ENCODE measurements around the gene NPHP4.
A peak's percentile ranks its signal among the peaks of the same experiment; 100 is the strongest.

The NPHP4 gene

GRCh38 chr1:5950201-5950895 lies 41.9 kb downstream of the NPHP4 start:
- no peak for DNase-seq (ENCODE audit: low spot score)

GRCh38 chr1:5949761-5950100 lies 42.5 kb downstream of the NPHP4 start:
- DNase-seq (ENCODE audit: low spot score): no peak

GRCh38 chr1:5949085-5949760 lies 43.0 kb downstream of the NPHP4 start:
- DNase-seq (ENCODE audit: low spot score): no peak

GRCh38 chr1:5948681-5949005 lies 43.6 kb downstream of the NPHP4 start:
- DNase-seq (ENCODE audit: low spot score): no peak

GRCh38 chr1:5947978-5948680 lies 44.1 kb downstream of the NPHP4 start:
- no peak for DNase-seq (ENCODE audit: low spot score)

GRCh38 chr1:5947071-5947821 lies 45.0 kb downstream of the NPHP4 start:
- DNase-seq (ENCODE audit: low spot score): no peak

GRCh38 chr1:5945445-5945844 lies 46.8 kb downstream of the NPHP4 start:
- no peak for DNase-seq (ENCODE audit: low spot score)

- DNase-seq (ENCODE audit: low spot score): no peak
Measured at GRCh38 chr1:5944843-5945167, 47.4 kb downstream of the NPHP4 start.

GRCh38 chr1:5944154-5944842 lies 47.9 kb downstream of the NPHP4 start:
- no peak for DNase-seq (ENCODE audit: low spot score)

- no peak for DNase-seq (ENCODE audit: low spot score)
Measured at GRCh38 chr1:5943343-5944124, 48.7 kb downstream of the NPHP4 start.

GRCh38 chr1:5941671-5942070 lies 50.6 kb downstream of the NPHP4 start:
- no peak for DNase-seq (ENCODE audit: low spot score)

- no peak for DNase-seq (ENCODE audit: low spot score)
Measured at GRCh38 chr1:5940723-5941407, 51.4 kb downstream of the NPHP4 start.

- no peak for DNase-seq (ENCODE audit: low spot score)
Measured at GRCh38 chr1:5939271-5940170, 52.7 kb downstream of the NPHP4 start.

GRCh38 chr1:5938101-5938646 lies 54.1 kb downstream of the NPHP4 start:
- DNase-seq (ENCODE audit: low spot score): peak; percentile 90

GRCh38 chr1:5937373-5937857 lies 54.8 kb downstream of the NPHP4 start:
- no peak for DNase-seq (ENCODE audit: low spot score)

- DNase-seq (ENCODE audit: low spot score): no peak
Measured at GRCh38 chr1:5936621-5937372, 55.4 kb downstream of the NPHP4 start.

GRCh38 chr1:5936126-5936525 lies 56.1 kb downstream of the NPHP4 start:
- DNase-seq (ENCODE audit: low spot score): no peak

GRCh38 chr1:5935026-5935425 lies 57.2 kb downstream of the NPHP4 start:
- no peak for DNase-seq (ENCODE audit: low spot score)
